ENCODE results near the gene SLC12A2.

DNA sequence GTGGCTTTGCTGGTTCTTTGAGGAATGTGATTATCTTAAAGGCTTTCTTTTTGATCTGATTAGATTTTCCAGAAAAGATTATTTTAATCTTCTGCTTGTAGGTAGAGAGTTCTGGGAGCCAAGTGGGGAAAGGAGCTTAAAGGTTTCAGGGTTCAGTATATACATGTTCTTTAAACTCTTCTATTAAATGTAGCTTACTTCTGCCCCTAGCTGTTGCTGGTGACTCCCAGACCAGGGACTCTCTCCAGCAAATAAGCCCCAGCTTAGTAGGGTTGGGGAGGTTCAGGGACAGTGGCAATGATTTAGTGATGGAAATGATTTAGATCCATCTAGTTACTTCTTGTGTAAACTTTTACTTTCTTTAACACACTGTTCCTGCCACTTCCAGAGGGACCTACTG lies 72.2 kb downstream of the SLC12A2 start:
- TF ChIP-seq POLR2A (IDR thresholded peaks at IDR 0.05): no peak
- TF ChIP-seq POLR2AphosphoS5 (IDR thresholded peaks at IDR 0.05): no peak
- TF ChIP-seq, protein P1, sequence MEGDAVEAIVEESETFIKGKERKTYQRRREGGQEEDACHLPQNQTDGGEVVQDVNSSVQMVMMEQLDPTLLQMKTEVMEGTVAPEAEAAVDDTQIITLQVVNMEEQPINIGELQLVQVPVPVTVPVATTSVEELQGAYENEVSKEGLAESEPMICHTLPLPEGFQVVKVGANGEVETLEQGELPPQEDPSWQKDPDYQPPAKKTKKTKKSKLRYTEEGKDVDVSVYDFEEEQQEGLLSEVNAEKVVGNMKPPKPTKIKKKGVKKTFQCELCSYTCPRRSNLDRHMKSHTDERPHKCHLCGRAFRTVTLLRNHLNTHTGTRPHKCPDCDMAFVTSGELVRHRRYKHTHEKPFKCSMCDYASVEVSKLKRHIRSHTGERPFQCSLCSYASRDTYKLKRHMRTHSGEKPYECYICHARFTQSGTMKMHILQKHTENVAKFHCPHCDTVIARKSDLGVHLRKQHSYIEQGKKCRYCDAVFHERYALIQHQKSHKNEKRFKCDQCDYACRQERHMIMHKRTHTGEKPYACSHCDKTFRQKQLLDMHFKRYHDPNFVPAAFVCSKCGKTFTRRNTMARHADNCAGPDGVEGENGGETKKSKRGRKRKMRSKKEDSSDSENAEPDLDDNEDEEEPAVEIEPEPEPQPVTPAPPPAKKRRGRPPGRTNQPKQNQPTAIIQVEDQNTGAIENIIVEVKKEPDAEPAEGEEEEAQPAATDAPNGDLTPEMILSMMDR (IDR thresholded peaks at IDR 0.05): peak in 1 of 4 experiments; percentile 34
